HG03558 (cell line): ENCODE results near the gene GATA1.

Experiments used
- ATAC-seq: cut with Tn5 transposase; IDR thresholded peaks from one replicate; pipeline ENCODE4 v1.9.1; 2021; ENCODE audit warnings: moderate number of reproducible peaks; ENCODE audit not compliant: unreplicated experiment; ENCODE audit errors: extremely low read depth

The GATA1 gene

GRCh38 chrX:48786341-48786800 lies at the start of gene GATA1:
TSS of gene GATA1 (plus strand) at chrX:48786590. CDS start at chrX:48791110, 4,520 bp downstream.
- ATAC-seq, result no peak

- ATAC-seq, result no peak
Measured at GRCh38 chrX:48736878-48737212, 49.5 kb upstream of the GATA1 start.

DNA sequence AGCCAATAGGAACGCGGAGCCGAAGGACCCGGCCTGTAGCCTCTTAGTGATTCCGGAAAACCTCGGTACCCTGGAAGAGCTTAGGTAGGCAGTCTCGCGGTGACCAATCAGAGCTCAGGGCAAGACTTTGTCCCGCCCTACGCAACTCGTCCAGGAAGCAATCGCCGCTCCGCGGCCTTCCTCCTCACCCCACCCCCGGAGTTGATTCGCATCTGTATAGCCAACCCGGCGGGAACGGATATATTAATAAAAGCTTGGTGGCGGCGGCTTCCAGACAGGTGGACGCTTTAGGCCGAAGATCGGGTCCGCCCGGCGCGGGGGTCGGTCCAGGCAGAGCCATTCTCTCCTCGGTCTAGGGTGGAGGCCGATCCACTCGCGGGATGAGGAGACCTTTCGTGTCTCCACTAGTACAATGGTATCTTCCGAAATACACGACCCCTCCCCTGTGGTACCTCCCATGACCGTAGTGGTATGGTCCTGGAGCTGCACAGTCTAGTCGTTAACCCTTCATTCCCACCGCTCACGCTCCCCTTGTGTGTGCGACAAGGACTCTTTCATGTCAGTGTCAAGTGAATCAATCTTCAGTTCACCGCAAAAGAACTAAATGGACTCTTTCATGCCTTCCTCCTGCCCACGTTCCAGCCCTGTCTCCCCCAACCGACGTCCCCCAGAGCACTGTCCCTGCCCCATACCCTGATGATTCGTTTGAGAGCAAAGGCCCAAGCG lies 49.0 kb upstream of the GATA1 start:
- peak; percentile 95 for ATAC-seq

GRCh38 chrX:48737940-48738339 lies 48.5 kb upstream of the GATA1 start:
- ATAC-seq, result no peak

- ATAC-seq, result no peak
Measured at GRCh38 chrX:48741834-48742233, 44.6 kb upstream of the GATA1 start.

- no peak for ATAC-seq
Measured at GRCh38 chrX:48745222-48745621, 41.2 kb upstream of the GATA1 start.

GRCh38 chrX:48747415-48748016 lies 38.9 kb upstream of the GATA1 start:
- ATAC-seq, result no peak

DNA sequence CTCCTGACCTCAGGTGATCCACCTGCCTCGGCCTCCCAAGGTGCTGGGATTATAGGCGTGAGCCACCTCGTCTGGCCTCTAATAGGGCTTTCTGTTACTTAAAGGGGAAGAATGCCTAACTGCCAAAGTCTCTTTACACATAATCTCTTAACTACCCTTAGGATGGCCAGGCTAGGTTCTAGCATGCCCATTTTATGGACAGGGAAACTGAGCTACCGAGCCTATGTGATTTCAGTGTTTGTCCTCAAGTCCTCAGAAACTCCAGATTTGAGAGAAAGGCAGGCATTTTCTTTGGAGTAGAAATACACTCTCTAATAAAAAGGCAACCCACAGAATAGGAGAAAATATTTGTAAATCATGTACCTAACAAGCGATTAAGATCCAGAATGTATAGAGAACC lies 37.2 kb upstream of the GATA1 start:
- no peak for ATAC-seq

DNA sequence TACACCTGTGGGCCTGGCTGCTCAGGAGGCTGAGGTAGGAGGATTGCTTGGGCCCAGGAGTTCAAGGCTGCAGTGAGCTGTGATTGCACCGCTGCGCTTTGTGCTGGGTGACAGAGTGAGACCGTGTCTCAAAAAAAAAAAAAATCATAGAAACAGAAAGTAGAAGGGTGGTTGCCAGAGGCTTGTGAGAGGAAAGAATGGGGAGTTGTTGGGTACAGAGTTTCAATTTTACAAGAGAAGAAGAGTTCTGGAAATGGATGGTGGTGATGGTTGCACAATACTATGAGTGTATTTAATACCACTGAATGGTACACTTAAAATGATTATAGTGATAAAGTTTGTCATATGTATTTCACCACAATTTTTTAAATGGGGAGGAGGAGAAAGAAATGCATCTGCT lies 35.0 kb upstream of the GATA1 start:
- no peak for ATAC-seq

DNA sequence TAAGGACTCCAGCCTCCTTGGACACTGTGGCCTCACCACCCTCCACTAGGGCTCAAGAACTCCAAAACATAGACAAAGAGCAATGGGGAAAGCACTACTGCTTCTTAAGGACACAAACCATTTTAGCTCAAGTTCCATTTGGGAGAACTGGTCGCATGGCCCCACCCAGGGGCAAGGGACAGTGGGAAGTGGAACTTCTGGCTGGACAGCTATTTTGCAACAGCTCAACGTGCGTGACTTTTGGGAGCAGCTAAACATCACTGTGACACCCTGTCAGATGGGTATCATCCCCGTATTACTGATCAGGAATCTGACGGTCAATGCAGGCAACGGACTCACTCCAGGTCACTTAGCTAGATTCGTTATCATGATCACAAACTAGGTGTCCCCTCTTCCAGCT lies 33.9 kb upstream of the GATA1 start:
- ATAC-seq, result no peak

- no peak for ATAC-seq
Measured at GRCh38 chrX:48753708-48754228, 32.6 kb upstream of the GATA1 start.

GRCh38 chrX:48754238-48754637 lies 32.2 kb upstream of the GATA1 start:
- no peak for ATAC-seq

- ATAC-seq, result no peak
Measured at GRCh38 chrX:48761674-48762471, 24.5 kb upstream of the GATA1 start, which contains the start of gene GLOD5. TSS of gene GLOD5 (plus strand) at chrX:48761747. CDS start at chrX:48761791, 44 bp downstream.

GRCh38 chrX:48769230-48769629 lies 17.2 kb upstream of the GATA1 start:
- ATAC-seq, result no peak

- no peak for ATAC-seq
Measured at GRCh38 chrX:48770296-48770695, 16.1 kb upstream of the GATA1 start.

GRCh38 chrX:48772602-48773001 lies 13.8 kb upstream of the GATA1 start:
- no peak for ATAC-seq

DNA sequence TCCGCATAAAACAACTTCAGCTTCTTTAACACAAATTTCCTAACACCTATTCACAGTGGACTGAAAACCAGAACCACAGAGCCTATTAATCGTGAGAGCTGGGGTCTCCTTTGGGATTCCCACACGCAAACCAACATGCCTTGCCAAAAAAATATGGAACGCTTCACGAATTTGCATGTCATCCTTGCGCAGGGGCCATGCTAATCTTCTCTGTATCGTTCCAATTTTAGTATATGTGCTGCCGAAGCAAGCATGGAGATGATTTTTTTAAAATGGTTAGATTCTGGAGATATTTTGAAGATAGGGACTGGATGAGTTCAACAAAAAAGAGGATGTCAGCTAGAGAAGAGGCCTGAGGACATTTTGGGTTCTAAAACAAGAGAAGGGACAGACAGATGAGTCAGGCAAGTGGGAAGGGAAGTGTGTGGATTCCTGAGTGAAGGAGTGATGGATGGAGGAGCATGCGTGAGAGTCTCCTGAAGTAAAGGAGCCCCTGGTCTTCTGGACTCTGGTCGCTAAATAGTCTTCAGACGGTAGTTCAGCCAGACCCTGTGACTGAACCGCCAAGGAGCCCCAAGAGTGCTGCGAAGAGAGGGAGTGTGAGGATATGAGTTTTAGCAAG lies 9.5 kb upstream of the GATA1 start:
- no peak for ATAC-seq

DNA sequence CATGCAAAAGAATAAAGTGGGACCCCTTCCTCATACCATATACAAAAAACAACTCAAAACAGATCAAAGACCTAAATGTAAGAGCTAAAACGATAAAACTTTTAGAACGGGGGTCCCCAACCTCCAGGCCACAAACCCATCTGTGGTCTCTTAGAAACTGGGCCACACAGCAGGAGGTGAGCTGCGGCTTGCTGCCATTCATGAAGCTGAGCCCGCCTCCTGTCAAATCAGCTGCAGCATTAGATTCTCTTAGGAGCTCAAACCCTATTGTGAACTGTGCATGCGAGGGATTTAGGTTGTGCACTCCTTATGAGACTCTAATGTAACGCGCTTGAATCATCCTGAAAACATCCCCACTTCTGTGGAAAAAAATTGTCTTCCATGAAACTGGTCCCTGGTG lies 7.0 kb upstream of the GATA1 start:
- ATAC-seq, result no peak

- no peak for ATAC-seq
Measured at GRCh38 chrX:48781705-48782104, 4.7 kb upstream of the GATA1 start.

DNA sequence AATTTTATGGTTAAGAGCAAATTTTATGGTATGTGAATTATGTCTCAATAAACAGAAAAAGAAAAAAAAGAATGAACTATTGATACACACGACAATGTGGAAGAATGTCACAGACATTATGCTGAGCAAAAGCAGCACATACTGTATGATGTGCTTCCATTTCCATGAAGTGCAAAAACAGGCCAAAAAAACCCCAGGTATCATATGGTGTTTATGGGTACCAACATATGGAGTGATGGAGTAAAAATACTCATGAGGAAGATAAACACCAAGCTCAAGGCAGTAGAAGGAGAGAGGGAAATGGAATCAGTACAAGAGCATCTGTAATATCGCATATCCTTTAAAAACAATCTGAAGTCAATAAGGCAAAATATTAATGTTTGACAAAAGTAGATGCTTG lies 4.2 kb upstream of the GATA1 start:
- ATAC-seq, result no peak

DNA sequence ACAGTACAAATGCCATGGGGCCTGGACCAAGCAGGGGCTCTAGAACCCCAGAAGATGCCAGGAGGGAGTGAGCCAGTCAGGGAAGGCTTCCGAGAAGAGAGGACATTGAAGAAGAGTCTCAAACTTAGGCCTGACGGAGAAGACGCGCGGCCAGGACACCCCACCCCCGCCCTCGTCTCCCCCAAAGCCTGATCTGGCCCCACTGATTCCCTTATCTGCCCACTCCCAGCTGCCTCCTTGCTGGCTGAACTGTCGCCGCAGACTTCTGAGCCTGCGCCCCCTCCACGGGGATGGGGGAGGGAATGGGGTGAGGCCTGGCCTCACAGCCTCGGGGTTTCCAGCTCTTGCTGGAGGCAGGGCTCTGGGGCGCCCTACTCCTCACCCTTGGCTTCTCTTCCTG lies 3.6 kb upstream of the GATA1 start:
- ATAC-seq, result no peak
